ENCODE results near the gene SOAT2. TPM values are rescaled to one million over a fixed set of nuclear protein-coding genes. Genes with fewer than 3 reads are reported as not detected.

Gene SOAT2
- total and polyA plus RNA-seq, 2 donors (not counting 3 experiments of a cell fraction or from before 2014, with no cell fraction given) = not detected

GRCh38 chr12:53147653-53148052 lies 44.4 kb downstream of the SOAT2 start:
- Histone ChIP-seq H3K79me2 (ENCODE audit: control insufficient read depth, insufficient read depth, low read length) (no peaks in the 10 kb centered on the region), H3K36me3 (ENCODE audit: control insufficient read depth in 2 of 2, extremely low read depth in 1 of 2, insufficient read depth in 2 of 2, low read length in 2 of 2) (no peaks in the 10 kb centered on the region), H3K4me2 (ENCODE audit: insufficient read depth, low read length) (no peak overlapping the region), H3K9me3 (replicated peaks; ENCODE audit: control insufficient read depth, insufficient read depth, low read length) (no peaks in the 10 kb centered on the region), H4K20me1 (replicated peaks; ENCODE audit: control insufficient read depth, extremely low read depth, insufficient read depth, low read length) (no peaks in the 10 kb centered on the region), H3K9ac (replicated peaks; ENCODE audit: extremely low read depth, insufficient read depth, low read length) (no peak overlapping the region), H2AFZ (ENCODE audit: low read depth, low read length) (no peak overlapping the region), H3K9me1 (replicated peaks; ENCODE audit: control insufficient read depth, extremely low read depth, insufficient read depth, low read length) (no peaks in the 10 kb centered on the region), H3K27ac (ENCODE audit: insufficient read depth, low read depth, low read length) (no peak overlapping the region), H3K4me3 (replicated peaks in 1 of 3; ENCODE audit: insufficient read depth in 1 of 3, low read depth in 1 of 3, low read length in 3 of 3) (no peak overlapping the region), H3K27me3 (ENCODE audit: control insufficient read depth in 2 of 2, insufficient read depth in 2 of 2, low read length in 2 of 2) (peaks cover 0 to 5% of the 10 kb centered on the region in 2 experiments), H3K4me1 (ENCODE audit: control insufficient read depth, extremely low read depth, insufficient read depth, low read length) (no peaks in the 10 kb centered on the region)
- dilution Hi-C loops (cut with MboI; ENCODE audit: extremely low pct_ligation_motif_present, low sequenced_read_pairs) (no loop called here), intact Hi-C loops (cut with micrococcal nuclease) (no loop called here)
- ChIA-PET CTCF (interaction anchor here (1.6 kb wide), 1 partner anchor 12 kb away, joined by 4 read pairs; no protein-coding TSS in a partner anchor), POLR2A (interaction anchor here (0.6 kb wide), 1 partner anchor 44 kb away, joined by 3 read pairs; the partner anchor contains the start of gene SOAT2)
- no TSS peak for BruUV-seq (replicated peaks)
- FAIRE-seq = no peak
- no peak for TF ChIP-seq POLR2AphosphoS5 (IDR thresholded peaks at IDR 0.05; ENCODE audit: insufficient read depth, low read depth, low read length)
- no peak for TF ChIP-seq MAX (IDR thresholded peaks at IDR 0.05; ENCODE audit: insufficient read depth, insufficient read length)
- no peak for TF ChIP-seq POLR2A (IDR thresholded peaks at IDR 0.05; ENCODE audit: low read depth, low read length)
- TF ChIP-seq, protein P1, sequence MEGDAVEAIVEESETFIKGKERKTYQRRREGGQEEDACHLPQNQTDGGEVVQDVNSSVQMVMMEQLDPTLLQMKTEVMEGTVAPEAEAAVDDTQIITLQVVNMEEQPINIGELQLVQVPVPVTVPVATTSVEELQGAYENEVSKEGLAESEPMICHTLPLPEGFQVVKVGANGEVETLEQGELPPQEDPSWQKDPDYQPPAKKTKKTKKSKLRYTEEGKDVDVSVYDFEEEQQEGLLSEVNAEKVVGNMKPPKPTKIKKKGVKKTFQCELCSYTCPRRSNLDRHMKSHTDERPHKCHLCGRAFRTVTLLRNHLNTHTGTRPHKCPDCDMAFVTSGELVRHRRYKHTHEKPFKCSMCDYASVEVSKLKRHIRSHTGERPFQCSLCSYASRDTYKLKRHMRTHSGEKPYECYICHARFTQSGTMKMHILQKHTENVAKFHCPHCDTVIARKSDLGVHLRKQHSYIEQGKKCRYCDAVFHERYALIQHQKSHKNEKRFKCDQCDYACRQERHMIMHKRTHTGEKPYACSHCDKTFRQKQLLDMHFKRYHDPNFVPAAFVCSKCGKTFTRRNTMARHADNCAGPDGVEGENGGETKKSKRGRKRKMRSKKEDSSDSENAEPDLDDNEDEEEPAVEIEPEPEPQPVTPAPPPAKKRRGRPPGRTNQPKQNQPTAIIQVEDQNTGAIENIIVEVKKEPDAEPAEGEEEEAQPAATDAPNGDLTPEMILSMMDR (IDR thresholded peaks at IDR 0.05; ENCODE audit: extremely low read depth in 1 of 2, insufficient read depth in 1 of 2, low read depth in 1 of 2, low read length in 2 of 2) = no peak
- TF ChIP-seq MYC (IDR thresholded peaks at IDR 0.05; ENCODE audit: low read depth, low read length) = no peak
- TF ChIP-seq EZH2 (IDR thresholded peaks at IDR 0.05; ENCODE audit: borderline replicate concordance, low read depth, low read length, severe bottlenecking) = no peak
- TF ChIP-seq JUN (IDR thresholded peaks at IDR 0.05; ENCODE audit: borderline replicate concordance, insufficient read depth, insufficient read length, low read depth) = no peak
- no peak for DNase-seq (ENCODE audit: low read depth, low spot score)

Measured in endothelial cell of umbilical vein (primary cell).